GM08714 (cell line): ENCODE measurements around the gene MTMR6.

Experiments used
- H3K4me3 ChIP-seq: fragments of 200-500 bp; sonication (Bioruptor generic); 2 replicates; pipeline ENCODE4 v1.5.1; 2014; ENCODE audit warnings: mild to moderate bottlenecking, low read length, inconsistent platforms
- ZNF274 ChIP-seq: IDR thresholded peaks from 2 replicates; pipeline ENCODE4 v1.6.1; 2012; ENCODE audit warnings: mild to moderate bottlenecking, low read depth, low read length

The MTMR6 gene

DNA sequence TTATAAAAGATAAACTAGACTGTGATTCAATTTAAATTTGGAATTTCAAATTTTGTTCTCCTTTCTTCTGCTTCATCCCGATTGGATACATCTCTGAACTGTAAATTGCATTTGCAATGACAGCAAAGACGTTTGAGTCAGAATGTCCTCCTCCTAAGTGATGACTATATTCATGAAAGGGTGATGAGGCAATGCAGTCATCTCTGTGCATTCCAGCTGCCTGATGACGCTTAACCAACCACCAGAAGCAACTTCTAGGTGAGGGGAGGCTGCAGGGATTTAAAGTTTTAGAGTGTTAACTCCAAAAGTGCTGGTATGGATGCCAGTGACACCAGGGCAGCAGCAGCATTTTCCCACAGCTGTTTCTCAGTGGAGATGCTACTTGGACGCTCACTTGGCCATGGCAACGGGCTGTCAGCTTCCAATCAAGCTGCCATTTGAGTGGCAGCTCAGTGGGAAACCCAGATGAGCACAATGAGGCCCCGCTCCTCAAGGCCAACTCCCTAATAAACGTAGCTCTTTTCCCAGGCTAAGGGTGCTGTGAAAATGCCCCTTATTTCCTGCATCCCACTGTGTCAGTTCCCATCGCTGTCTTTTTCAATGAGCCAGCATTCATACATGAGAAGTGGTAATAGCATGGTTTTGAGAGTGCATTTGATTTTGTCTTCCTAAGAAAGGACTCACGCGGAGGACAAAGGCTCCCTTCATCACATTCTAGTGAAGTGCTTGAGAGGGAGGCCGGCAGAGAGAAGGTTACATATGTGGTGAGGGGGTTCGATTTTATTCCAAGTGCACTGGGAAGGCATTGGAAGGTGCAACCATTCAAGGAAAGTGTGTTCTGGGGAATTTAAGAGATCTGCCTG lies 70.0 kb downstream of the MTMR6 start:
- H3K4me3 ChIP-seq, result no peak overlapping the region
- no peak for TF ChIP-seq ZNF274

DNA sequence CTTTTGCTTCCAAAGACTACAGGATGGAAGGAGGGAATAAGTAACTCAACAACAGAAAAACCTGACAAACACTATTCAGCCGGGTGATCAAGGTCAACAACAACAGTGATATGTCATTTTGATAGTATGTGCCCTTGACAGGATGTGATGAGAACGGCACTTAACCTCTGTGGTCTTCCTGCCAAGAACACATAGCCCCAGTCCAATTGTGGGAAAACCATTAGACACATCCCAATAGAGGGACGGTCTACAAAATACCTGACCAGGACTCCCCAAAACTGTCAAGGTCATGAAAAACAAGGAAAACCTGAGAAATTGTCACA lies 72.1 kb downstream of the MTMR6 start:
- no peak for TF ChIP-seq ZNF274
- H3K4me3 ChIP-seq, result no peak overlapping the region

DNA sequence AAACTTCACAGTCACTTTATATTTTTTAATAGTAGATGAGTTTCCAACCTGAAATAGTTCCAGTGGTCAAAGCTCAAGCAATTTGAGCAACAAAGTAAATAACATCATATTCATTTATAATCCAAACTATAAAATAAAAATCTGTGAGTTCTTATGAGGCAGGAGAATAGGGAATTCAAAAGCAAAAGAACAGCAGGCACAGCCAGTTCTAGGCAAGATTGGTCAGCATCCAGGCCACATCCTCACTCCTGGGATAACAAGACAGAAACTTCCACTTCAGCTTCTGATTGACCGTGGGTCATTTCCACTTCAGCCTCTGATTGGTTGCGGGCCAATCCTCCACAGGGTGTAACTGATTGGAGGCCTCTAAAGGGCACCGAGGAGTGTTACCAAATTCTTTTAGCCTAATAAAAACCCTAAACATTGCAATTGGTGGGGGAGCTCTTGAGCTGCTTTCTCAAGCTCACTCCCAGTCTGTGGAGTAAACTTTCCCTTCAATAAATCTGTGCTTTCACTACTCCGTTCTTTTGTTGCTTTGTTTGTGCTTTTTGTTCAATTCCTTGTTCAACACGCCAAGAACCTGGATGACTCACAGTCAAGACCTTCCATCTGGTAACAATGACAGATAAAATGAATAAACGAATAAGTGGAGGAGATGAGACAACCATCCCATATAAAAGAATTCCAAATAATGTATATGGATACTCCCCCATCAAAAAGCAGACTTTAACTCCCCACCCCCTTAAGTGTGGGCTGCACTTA lies 72.6 kb downstream of the MTMR6 start:
- H3K4me3 ChIP-seq, result no peak overlapping the region
- no peak for TF ChIP-seq ZNF274

DNA sequence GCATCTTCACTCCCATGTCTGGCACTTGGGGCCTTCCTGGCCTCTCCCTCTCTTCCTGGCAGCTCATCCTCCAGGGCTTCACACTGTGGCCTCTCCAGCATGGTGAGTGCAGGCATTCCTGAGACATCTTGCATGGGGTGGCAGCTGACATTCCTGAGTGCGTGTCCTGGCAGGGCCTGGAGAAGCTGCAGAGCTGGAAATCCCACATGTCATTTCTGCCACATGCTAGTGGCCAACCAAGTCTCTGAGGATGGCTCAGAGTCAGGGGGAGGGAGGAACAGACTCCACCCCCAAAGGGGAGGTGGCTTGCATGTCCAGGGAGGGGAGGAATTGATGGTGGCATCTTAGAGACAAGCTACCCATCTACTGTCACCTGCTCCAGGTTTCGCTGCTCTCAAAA lies 73.6 kb downstream of the MTMR6 start:
- no peak for TF ChIP-seq ZNF274

DNA sequence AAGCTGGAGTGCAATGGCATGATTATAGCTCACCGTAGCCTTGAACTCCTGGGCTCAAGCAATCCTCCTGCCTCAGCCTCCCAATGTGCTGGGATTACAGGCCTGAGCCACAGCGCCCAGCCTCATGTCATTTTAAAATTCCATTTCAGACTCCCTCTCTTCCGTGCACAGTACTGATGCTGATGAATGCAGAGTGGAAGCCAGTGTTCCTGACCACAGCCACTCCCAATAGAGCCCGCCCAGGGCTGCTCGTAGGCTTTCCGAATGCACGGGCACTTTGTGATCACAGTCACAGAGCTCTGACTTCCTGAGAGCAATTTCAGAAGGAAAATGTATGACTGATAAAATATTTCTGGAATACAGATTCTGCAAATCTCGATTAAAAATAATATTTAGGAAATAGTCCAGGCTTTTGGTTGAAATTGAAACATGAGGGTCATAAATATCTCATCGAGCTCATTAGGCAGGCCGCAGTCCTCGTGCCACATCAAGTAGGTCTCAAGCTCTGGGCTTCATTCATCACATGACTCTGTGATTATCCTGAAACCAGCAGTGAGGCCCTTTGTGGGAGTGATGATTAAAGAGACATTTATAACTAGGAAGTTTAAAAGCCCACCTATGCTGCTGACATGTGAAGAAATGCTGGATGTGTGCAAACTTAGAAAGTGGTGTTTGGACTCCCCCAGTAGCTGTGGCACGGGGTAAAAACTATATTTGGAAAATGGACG lies 76.3 kb downstream of the MTMR6 start:
- no peak for TF ChIP-seq ZNF274
- H3K4me3 ChIP-seq, result no peak overlapping the region

More for the DNA sequence above, 73.6 kb downstream of the MTMR6 start:
- H3K4me3 ChIP-seq, result no peak overlapping the region

DNA sequence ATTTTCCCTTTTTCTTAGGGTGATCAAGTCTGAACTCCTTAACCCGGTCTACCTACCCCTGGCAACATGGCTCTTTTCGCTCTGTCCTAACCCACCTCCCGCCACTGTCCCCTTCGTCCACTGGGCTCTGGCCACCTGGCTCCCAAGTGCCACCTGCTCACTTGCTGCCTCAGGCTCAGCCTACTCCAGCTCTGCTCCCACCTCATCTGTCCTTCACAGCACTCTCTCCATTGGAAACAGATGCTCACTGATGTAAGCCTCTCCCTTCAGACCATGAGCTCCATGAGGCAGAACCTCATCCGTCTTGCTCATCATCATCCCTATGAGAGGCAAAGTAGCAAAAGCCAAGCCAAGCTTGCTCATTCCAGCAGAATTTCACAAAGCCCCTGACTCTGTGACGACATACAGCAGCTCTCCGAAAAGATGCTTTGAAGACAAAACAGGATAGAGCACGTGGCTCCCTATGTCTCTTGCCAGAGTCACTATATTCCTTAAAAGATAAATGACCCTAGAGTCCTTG lies 79.9 kb downstream of the MTMR6 start:
- no peak overlapping the region for H3K4me3 ChIP-seq
- TF ChIP-seq ZNF274, result no peak

DNA sequence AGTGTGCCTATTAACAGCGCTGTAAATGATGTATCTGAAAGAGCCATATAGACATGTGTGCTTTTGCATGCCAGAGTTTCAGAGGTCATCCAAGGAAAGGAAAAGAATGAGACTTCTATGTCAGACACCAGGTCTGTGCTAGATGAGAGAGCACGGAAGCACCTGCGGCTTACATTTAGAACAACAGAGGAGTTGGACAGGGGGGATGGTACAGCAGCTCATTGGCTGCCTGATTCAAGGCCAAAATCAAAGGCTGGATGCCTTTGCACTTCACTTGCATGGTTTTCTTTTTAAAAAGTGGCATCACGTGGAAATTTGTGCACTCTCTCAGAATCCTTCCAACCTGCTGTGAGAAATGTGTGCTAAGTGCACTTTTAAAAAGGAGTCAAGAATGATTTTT lies 82.4 kb downstream of the MTMR6 start:
- TF ChIP-seq ZNF274, result no peak
- H3K4me3 ChIP-seq, result no peak overlapping the region

DNA sequence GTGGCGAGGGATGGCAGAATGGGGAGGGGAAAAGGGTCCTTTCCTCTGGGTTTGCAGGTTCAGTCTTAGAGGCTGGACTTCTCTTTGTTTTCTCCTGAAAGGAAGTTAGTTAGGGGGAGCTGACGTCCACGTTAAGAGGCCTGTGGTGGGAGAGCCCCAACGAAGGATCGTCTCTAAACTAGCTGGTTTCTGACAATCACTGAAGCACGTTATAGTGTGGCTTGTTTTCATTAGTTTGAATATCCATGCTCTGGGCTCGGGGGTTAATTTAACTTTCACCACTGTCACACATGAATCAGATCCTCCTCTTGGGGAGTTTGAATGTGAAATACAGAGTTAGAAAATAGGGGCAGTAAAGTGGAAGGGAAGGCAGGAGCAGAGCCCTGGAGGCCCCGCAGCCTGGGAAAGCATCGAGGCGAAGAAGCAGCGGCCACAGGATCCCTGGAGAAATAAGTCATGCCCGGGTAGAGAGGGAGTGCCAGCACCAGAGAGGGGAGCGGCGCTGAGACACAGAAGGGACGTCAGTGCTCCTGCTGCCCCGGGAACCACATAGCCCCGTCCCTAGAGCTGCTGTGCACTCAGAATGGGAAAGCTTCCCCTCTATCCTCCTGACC lies 84.1 kb downstream of the MTMR6 start:
- no peak overlapping the region for H3K4me3 ChIP-seq
- no peak for TF ChIP-seq ZNF274

DNA sequence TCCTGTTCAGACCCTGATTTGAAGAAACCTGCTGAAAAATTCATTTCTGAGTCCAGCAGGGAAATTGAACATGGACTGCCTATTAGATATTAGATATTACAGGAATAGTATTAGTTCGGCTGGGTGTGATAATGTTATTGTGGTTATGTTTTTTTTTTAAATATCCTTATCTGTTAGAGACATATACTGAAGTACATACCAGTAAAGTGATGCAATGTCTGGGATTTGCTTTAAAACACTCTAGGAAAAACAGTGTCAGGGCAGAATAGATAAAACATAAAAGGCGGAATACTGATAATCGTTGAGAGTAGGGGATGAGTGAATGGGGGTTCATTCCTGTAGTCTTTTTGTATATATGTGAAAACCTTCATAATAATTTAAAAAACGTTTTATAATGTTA lies 86.5 kb downstream of the MTMR6 start:
- TF ChIP-seq ZNF274, result no peak
- no peak overlapping the region for H3K4me3 ChIP-seq

DNA sequence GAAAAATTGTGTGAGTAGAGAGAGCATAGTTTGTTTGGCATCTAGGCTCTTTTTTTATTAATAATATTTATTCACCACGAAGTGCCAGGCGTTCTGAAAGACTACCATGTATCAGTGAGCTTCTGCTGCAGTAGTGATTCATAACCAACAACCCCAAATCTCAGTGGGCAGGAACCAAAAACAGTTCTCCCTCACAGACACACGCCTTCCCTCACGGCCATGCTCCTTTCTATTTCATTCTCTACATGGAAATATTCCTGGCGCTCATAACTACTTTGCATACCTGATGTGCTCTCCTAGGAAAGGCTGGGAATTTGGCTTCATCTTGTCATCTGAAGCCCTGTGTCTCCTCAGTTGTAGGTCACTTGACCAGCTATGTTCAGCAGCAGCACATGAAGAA lies 88.6 kb downstream of the MTMR6 start:
- H3K4me3 ChIP-seq, result no peak overlapping the region
- no peak for TF ChIP-seq ZNF274

DNA sequence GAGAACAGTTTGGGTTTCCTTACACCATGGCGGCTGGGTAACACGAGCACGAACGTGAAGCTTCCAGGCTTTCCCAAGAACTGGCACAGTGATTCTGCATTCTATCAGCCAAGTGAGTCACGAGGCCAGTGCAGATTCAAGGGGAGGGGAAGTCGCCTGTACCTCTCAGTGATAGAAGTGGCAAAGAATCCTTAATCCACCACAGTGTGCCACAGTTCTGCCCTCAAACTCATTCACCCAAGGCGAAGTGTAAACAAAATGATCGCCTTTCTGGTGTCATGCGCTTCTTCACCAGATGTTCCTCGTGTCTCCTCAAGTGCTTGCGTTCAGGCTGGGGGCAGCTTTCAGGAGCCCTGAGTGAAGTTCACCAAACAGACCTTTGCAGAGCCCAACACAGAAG lies 90.3 kb downstream of the MTMR6 start:
- no peak for TF ChIP-seq ZNF274
- no peak overlapping the region for H3K4me3 ChIP-seq
